NT2/D1 (cell line): ENCODE data around the gene KBTBD3.
"Not testable (repeated sequence)": the region's sequence is repeated elsewhere in the genome, so short reads cannot be mapped to it uniquely, and the experiment has no call there.

Experiments
- DNase-seq: peaks from one replicate; pipeline ENCODE4 v3.0.0-alpha.2; 2011; ENCODE audit warnings: low read depth, low spot score
- H3K27me3 ChIP-seq: 2 replicates; pipeline ENCODE4 v1.6.0; 2011; ENCODE audit warnings: mild to moderate bottlenecking; ENCODE audit not compliant: insufficient read length, insufficient read depth
- H3K36me3 ChIP-seq: 2 replicates; pipeline ENCODE4 v1.6.1; 2011; ENCODE audit warnings: mild to moderate bottlenecking, low read length, mixed read lengths; ENCODE audit not compliant: insufficient read depth, insufficient read length
- H3K4me1 ChIP-seq: 2 replicates; pipeline ENCODE4 v1.5.1; 2011; ENCODE audit not compliant: insufficient read depth, insufficient read length
- H3K4me3 ChIP-seq: 2 replicates; pipeline ENCODE4 v1.5.1; 2011; ENCODE audit warnings: low read depth; ENCODE audit not compliant: insufficient read length
- H3K9ac ChIP-seq: 2 replicates; pipeline ENCODE4 v1.6.0; 2011; ENCODE audit warnings: low read depth; ENCODE audit not compliant: insufficient read length
- H3K9me3 ChIP-seq: 2 replicates; pipeline ENCODE4 v1.5.1; 2011; ENCODE audit warnings: mild to moderate bottlenecking, low read length; ENCODE audit not compliant: insufficient read depth
- SUZ12 ChIP-seq: IDR thresholded peaks from 2 replicates; pipeline ENCODE4 v1.6.1; 2011; ENCODE audit not compliant: insufficient read length, insufficient read depth; ENCODE audit errors: extremely low read depth
- YY1 ChIP-seq: IDR thresholded peaks from 2 replicates; pipeline ENCODE4 v1.6.1; 2011; ENCODE audit not compliant: insufficient read length, insufficient read depth
- ZNF274 ChIP-seq: IDR thresholded peaks from 2 replicates; pipeline ENCODE4 v1.6.1; 2011; ENCODE audit warnings: mild to moderate bottlenecking, low read depth, low read length

KBTBD3 gene

GRCh38 chr11:106015066-106015465 is 62.1 kb downstream of the KBTBD3 start:
- Histone ChIP-seq H3K4me3 (no peak overlapping the region), H3K4me1 (no peaks in the 10 kb centered on the region), H3K9ac (no peak overlapping the region), H3K36me3 (peaks cover 21% of the 10 kb centered on the region), H3K27me3 (no peaks in the 10 kb centered on the region), H3K9me3 (no peaks in the 10 kb centered on the region)
- DNase-seq = no peak
- no peak for TF ChIP-seq ZNF274
- TF ChIP-seq SUZ12 = no peak
- no peak for TF ChIP-seq YY1

- Histone ChIP-seq H3K9me3 (no peaks in the 10 kb centered on the region), H3K9ac (no peak overlapping the region), H3K4me1 (no peaks in the 10 kb centered on the region), H3K36me3 (peaks cover 25% of the 10 kb centered on the region), H3K27me3 (no peaks in the 10 kb centered on the region), H3K4me3 (no peak overlapping the region)
- TF ChIP-seq ZNF274 = no peak
- TF ChIP-seq SUZ12 = no peak
- TF ChIP-seq YY1 = no peak
- DNase-seq = no peak
These were observed 62.5 kb downstream of the KBTBD3 start for GRCh38 chr11:106014620-106015019.

- no peaks in the 10 kb centered on the region for H3K9me3 ChIP-seq
- peaks cover 29% of the 10 kb centered on the region for H3K36me3 ChIP-seq
- TF ChIP-seq YY1 = no peak
- TF ChIP-seq SUZ12 = no peak
- no peak for TF ChIP-seq ZNF274
- DNase-seq = no peak
- H3K9ac ChIP-seq = no peak overlapping the region
- no peaks in the 10 kb centered on the region for H3K27me3 ChIP-seq
- H3K4me1 ChIP-seq = no peaks in the 10 kb centered on the region
- no peak overlapping the region for H3K4me3 ChIP-seq
These were observed 63.1 kb downstream of the KBTBD3 start for GRCh38 chr11:106014035-106014434.

GRCh38 chr11:106012744-106013143 is 64.4 kb downstream of the KBTBD3 start:
- DNase-seq = no peak
- Histone ChIP-seq H3K4me3 (no peak overlapping the region), H3K36me3 (peaks cover 31% of the 10 kb centered on the region), H3K9me3 (no peaks in the 10 kb centered on the region), H3K4me1 (no peaks in the 10 kb centered on the region), H3K9ac (no peak overlapping the region), H3K27me3 (no peaks in the 10 kb centered on the region)
- TF ChIP-seq SUZ12 = no peak
- no peak for TF ChIP-seq ZNF274
- no peak for TF ChIP-seq YY1

- no peaks in the 10 kb centered on the region for H3K27me3 ChIP-seq
- DNase-seq = no peak
- no peaks in the 10 kb centered on the region for H3K9me3 ChIP-seq
- no peaks in the 10 kb centered on the region for H3K4me1 ChIP-seq
- H3K4me3 ChIP-seq = no peak overlapping the region
- no peak for TF ChIP-seq SUZ12
- no peak for TF ChIP-seq ZNF274
- TF ChIP-seq YY1 = no peak
- H3K9ac ChIP-seq = no peak overlapping the region
- peaks cover 38% of the 10 kb centered on the region for H3K36me3 ChIP-seq
These were observed 65.7 kb downstream of the KBTBD3 start for GRCh38 chr11:106011481-106011880.

GRCh38 chr11:106003094-106003493 is 74.1 kb downstream of the KBTBD3 start:
- not testable (repeated sequence) for H3K9me3 ChIP-seq, H3K27me3 ChIP-seq, H3K9ac ChIP-seq, DNase-seq, H3K4me3 ChIP-seq, H3K4me1 ChIP-seq
- H3K36me3 ChIP-seq = peaks cover 12% of the 10 kb centered on the region

GRCh38 chr11:106001304-106002012 is 75.7 kb downstream of the KBTBD3 start:
- Histone ChIP-seq H3K36me3 (peaks cover 3% of the 10 kb centered on the region), H3K4me1 (no peaks in the 10 kb centered on the region), H3K9me3 (peaks cover 9% of the 10 kb centered on the region), H3K9ac (no peak overlapping the region), H3K27me3 (no peaks in the 10 kb centered on the region), H3K4me3 (no peak overlapping the region)
- TF ChIP-seq ZNF274 (no peak), YY1 (no peak), SUZ12 (no peak)
- DNase-seq = no peak
